BJ (cell line): ENCODE measurements around the gene RCCD1. TPM values are rescaled to one million over a fixed set of nuclear protein-coding genes. Genes with fewer than 3 reads are reported as not detected.

Source experiments
- CTCF ChIA-PET: fragments of 350-600 bp; formaldehyde crosslinking; extraction: SDS; loops from one replicate; lab custom pipeline; 2021; ENCODE audit warnings: antibody characterized with exemption, inconsistent platforms; lab: Yijun Ruan, JAX
- POLR2A ChIA-PET: fragments of 300-600 bp; sonication (Branson Sonifier 250); formaldehyde crosslinking; extraction: SDS; loops from one replicate; lab custom pipeline; 2021; ENCODE audit warnings: antibody characterized with exemption; lab: Charles Lee
- DNase-seq: peaks from one replicate; pipeline ENCODE4 v3.0.0-alpha.2; 2011; ENCODE audit warnings: low read depth
- H3K27me3 ChIP-seq: 2 replicates; pipeline ENCODE4 v1.6.0; 2011; ENCODE audit warnings: low read length; ENCODE audit not compliant: control insufficient read depth, insufficient read depth
- H3K36me3 ChIP-seq: 2 replicates; pipeline ENCODE4 v1.5.1; 2011; ENCODE audit warnings: low read length; ENCODE audit not compliant: control insufficient read depth, insufficient read depth
- H3K4me3 ChIP-seq: 2 replicates; pipeline ENCODE4 v1.5.1; 2011; ENCODE audit warnings: low read depth, mild to moderate bottlenecking, control low read depth, low read length
- CTCF ChIP-seq: IDR thresholded peaks from 2 replicates; pipeline ENCODE4 v1.5.1; 2011; ENCODE audit warnings: low read depth, mild to moderate bottlenecking, control low read depth, inconsistent platforms, low read length, moderate library complexity; ENCODE audit not compliant: insufficient read depth
- polyA plus RNA-seq: library from polyadenylated mRNA; depleted of rRNA; stranded (reverse); fragments of >200 nt; gene quantifications from 2 replicates; pipeline ENCODE4 v1.2.3, GENCODE V29; 2011

The RCCD1 gene
- polyA plus RNA-seq, 1 experiment = 9.6 TPM

GRCh38 chr15:90911906-90912769 is 42.5 kb upstream of the RCCD1 start:
- H3K4me3 ChIP-seq = no peak overlapping the region
- no peak for DNase-seq
- no peaks in the 10 kb centered on the region for H3K27me3 ChIP-seq
- POLR2A ChIA-PET = no interaction called here
- H3K36me3 ChIP-seq = peaks cover 27% of the 10 kb centered on the region
- no peak for TF ChIP-seq CTCF
- CTCF ChIA-PET = interaction anchor here (1.2 to 1.7 kb wide), 2 partner anchors 9 to 18 kb away, joined by 7 to 9 read pairs; partner anchors contain the start of gene MAN2A2

DNA sequence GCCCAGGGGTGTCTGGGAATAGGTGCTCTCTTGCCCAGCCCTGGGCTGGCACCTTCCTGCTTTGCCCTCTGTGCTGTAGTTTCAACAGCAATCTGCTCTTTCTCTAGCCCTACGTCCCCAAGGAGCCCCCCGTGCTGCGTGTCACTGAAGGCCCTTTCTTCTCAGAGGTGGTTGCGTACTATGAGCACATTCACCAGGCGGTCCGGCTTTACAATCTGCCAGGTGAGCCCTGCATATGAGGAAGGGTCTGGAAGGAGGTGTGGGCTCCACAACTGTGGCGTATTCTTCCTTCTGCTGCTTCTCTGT is 42.0 kb upstream of the RCCD1 start:
- POLR2A ChIA-PET = no interaction called here
- Histone ChIP-seq H3K4me3 (no peak overlapping the region), H3K36me3 (peaks cover 30% of the 10 kb centered on the region), H3K27me3 (no peaks in the 10 kb centered on the region)
- CTCF ChIA-PET = interaction anchor here (1.7 kb wide), 1 partner anchor 10 kb away, joined by 9 read pairs; the partner anchor contains the start of gene MAN2A2
- DNase-seq = no peak
- no peak for TF ChIP-seq CTCF

GRCh38 chr15:90913398-90913944 is 41.2 kb upstream of the RCCD1 start:
- TF ChIP-seq CTCF = no peak
- no peak overlapping the region for H3K4me3 ChIP-seq
- no peaks in the 10 kb centered on the region for H3K27me3 ChIP-seq
- CTCF ChIA-PET = interaction anchor here (0.7 to 2.0 kb wide), 4 partner anchors 8 to 20 kb away, joined by 3 to 7 read pairs (median 5); partner anchors contain the start of genes HDDC3 and MAN2A2
- POLR2A ChIA-PET = no interaction called here
- H3K36me3 ChIP-seq = peaks cover 37% of the 10 kb centered on the region
- no peak for DNase-seq

DNA sequence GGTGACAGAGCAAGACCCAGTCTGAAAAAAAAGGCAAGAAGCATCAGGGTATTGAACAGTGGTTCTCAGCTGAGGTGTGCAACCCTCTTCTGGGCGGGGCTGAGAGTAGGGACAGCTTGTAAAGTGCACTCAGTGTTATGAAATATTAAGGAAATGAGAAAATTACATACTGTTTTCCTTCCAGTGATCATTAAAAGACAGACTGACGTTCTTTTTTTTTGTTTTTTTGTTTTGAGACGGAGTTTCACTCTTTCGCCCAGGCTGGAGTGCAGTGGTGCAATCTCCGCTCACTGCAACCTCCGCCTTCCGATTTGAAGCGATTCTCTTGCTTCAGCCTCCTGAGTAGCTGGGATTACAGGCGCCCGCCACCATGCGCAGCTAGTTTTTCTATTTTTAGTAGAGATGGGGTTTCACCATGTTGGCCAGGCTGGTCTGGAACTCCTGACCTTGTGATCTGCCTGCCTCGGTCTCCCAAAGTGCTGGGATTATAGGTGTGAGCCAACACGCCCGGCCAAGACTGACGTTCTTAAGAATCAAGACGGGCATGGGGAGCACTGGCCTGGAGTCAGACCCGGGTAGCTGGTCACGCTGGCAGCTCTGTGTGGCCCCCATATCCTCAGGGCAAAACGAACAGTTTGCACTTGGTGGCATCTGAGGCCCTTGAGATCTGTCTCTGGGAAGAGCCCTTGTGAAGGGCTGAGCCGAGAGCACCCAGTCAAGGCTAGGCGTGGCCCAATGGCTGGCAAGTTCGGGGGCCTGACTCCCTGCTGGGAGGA is 40.2 kb upstream of the RCCD1 start:
- CTCF ChIA-PET = interaction anchor here (1.2 to 2.0 kb wide), 4 partner anchors 9 to 20 kb away, joined by 3 to 7 read pairs (median 5); partner anchors contain the start of genes HDDC3 and MAN2A2
- TF ChIP-seq CTCF = no peak
- Histone ChIP-seq H3K4me3 (no peak overlapping the region), H3K36me3 (peaks cover 40% of the 10 kb centered on the region), H3K27me3 (no peaks in the 10 kb centered on the region)
- no peak for DNase-seq
- POLR2A ChIA-PET = no interaction called here
